HFF-Myc (cell line): ENCODE data around the gene CEP162.

ENCODE experiments used
- DNase-seq: peaks from one replicate; pipeline ENCODE4 v3.0.0-alpha.2; 2011; ENCODE audit warnings: low read depth; ENCODE audit errors: extremely low read depth
- H3K4me3 ChIP-seq: replicated peaks from 2 replicates; pipeline ENCODE4 v1.5.1; 2011; ENCODE audit warnings: low read depth, mild to moderate bottlenecking, control low read depth, low read length
- TF ChIP-seq, protein P1 (sequence below): IDR thresholded peaks from 2 replicates; pipeline ENCODE4 v1.5.1; 2012; ENCODE audit warnings: mild to moderate bottlenecking, low read depth, low read length, control low read depth; ENCODE audit errors: missing control alignments

Gene CEP162, protein sequence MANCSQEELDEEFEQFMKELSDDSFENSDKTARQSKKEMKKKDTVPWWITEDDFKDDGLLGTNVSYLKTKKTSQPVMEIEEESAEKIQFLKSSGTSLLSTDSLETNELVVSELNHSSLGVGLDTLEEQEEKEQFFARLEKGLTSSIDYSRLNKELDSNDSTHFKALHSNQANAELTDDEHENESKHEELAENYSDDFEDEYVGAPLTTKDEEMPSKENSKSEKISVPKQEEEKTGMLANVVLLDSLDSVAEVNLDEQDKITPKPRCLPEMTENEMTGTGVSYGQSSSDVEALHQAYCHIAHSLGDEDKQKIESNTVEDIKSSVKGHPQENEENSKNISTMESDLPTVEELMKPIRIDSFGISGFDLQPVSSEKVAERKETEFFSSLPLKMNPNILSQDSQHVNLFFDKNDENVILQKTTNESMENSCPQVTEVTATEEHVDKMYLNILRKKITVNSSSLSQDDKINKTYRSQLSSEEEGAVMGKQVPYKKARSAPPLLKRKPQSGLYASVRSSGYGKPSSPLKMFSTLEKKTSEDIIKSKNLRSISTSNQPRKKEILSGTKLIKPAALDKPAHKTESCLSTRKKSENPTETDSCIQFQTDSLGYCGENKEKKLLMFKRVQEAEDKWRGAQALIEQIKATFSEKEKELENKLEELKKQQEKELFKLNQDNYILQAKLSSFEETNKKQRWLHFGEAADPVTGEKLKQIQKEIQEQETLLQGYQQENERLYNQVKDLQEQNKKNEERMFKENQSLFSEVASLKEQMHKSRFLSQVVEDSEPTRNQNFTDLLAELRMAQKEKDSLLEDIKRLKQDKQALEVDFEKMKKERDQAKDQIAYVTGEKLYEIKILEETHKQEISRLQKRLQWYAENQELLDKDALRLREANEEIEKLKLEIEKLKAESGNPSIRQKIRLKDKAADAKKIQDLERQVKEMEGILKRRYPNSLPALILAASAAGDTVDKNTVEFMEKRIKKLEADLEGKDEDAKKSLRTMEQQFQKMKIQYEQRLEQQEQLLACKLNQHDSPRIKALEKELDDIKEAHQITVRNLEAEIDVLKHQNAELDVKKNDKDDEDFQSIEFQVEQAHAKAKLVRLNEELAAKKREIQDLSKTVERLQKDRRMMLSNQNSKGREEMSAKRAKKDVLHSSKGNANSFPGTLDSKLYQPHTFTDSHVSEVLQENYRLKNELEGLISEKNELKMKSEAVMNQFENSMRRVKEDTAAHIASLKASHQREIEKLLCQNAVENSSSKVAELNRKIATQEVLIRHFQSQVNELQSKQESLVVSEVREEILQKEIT (N-terminal part only)

DNA sequence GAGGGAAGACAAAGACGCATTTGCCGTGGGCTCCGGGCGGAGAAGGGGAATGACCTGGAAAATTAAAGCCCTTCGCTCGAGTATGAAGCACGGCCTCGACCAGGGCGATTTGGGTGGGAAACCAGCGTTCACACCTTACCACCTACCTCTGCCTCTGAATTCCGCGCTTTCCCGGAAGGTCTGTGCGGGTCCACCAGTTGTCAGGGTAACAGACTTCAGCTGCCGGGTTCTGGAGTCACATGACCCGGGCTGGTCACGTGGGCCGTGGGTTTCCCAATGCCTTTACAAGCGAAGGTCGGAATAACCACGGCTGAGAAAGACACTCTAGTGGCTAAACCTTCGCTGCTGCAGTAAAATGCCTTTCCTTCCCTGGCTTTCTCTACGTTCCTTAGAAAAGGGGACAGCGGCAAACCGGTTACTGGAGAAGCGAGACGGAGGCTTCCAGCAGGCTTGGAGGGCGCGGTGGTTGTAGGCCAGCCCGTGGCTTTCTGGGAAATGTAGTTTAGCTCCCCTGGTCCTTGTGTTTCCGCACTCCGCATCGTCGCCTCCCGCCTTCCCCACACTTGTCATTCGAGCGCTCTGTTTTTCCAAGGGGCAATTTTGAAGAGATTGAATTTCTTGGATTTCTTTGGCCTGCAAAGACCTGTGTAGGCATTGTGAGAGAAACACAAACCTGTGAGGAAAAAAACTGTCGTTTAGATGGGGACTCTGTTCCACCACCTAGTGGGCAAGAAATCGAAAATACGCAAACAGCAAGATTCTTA, at the start of gene CEP162:
TSS of gene CEP162 (minus strand) at position 210 of the 764 bp plus-strand sequence. CDS start 1,250 bp downstream, outside the sequence.
- TF ChIP-seq, protein P1, sequence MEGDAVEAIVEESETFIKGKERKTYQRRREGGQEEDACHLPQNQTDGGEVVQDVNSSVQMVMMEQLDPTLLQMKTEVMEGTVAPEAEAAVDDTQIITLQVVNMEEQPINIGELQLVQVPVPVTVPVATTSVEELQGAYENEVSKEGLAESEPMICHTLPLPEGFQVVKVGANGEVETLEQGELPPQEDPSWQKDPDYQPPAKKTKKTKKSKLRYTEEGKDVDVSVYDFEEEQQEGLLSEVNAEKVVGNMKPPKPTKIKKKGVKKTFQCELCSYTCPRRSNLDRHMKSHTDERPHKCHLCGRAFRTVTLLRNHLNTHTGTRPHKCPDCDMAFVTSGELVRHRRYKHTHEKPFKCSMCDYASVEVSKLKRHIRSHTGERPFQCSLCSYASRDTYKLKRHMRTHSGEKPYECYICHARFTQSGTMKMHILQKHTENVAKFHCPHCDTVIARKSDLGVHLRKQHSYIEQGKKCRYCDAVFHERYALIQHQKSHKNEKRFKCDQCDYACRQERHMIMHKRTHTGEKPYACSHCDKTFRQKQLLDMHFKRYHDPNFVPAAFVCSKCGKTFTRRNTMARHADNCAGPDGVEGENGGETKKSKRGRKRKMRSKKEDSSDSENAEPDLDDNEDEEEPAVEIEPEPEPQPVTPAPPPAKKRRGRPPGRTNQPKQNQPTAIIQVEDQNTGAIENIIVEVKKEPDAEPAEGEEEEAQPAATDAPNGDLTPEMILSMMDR = peak; percentile 63
- H3K4me3 ChIP-seq = peak within 1 kb of the TSS; percentile 80
- peak; percentile 59 for DNase-seq

DNA sequence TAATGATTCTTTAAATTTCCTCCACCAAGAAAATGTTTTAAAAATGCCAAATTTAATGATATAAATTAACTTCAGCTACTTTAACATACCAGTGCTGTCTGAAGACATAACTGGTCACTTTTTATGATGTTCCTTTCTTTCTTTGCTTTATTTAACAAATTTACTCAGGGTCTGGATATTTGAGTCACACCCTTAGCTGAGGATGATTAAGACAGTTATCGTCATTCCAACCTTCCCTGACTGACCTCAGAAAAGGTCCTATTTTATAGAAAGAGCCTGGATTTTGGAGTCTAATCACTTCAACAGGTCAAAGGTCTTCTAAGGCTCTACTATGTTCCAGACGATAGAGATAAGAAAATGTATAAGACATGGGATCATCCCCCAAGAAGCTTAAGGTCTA, 47.4 kb upstream of the CEP162 start:
- H3K4me3 ChIP-seq = no peak overlapping the region
- TF ChIP-seq, protein P1 = no peak
- no peak for DNase-seq

DNA sequence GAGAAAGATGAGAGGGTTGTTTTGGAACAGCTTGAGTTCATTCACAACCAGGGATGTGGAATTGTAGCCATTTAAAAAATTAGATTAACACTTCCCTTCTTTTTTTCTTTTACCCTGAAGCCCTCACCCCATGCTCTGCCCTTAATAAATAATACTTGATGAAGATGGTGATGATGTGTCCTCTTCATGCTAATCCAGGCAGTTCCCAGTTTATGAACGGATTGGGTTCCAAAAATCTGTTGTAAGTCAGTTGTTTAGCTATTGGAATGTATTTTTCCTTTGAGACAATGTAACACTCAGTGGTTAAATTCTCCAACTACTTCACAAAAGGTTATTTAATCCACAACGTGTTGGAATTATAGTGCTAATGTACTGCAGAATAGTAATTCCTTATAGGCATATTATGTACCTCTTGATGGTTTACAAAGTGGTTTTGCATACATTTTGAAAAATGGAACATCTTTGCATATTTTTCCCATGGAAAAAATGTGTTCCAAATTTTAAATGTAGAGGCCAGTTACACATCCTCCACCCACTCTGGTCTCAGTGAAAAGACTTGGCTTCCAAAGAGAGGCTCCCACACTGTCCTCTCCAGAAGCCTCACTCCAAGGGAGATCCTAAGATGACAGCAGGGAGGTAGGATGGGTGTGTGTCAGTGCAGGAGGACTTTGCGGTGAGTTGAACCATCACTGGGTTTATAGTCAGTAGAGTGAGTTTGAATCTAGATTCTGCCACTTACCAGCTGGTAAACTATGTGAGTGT, 45.8 kb upstream of the CEP162 start:
- TF ChIP-seq, protein P1 = no peak
- H3K4me3 ChIP-seq = no peak overlapping the region
- DNase-seq = no peak

DNA sequence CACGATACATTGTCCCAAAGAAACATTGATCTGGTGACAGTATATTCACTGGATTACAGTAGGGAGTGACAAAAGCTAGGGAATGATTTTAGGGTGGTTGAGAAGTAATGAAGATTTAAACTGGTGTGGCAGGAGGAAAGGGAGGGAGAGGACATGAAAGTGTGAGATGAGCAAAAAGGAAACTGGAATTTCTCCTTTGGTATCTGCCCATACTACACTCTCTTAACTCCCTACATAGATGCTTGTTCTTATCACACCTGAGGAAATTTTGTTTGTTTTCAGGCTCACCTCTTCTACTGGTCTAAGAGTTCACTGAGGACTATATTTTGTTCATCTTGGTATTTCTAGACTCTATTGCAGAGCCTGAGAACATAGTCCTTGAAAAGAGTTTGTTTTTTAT, 44.9 kb upstream of the CEP162 start:
- DNase-seq = no peak
- TF ChIP-seq, protein P1 = no peak
- H3K4me3 ChIP-seq = no peak overlapping the region

DNA sequence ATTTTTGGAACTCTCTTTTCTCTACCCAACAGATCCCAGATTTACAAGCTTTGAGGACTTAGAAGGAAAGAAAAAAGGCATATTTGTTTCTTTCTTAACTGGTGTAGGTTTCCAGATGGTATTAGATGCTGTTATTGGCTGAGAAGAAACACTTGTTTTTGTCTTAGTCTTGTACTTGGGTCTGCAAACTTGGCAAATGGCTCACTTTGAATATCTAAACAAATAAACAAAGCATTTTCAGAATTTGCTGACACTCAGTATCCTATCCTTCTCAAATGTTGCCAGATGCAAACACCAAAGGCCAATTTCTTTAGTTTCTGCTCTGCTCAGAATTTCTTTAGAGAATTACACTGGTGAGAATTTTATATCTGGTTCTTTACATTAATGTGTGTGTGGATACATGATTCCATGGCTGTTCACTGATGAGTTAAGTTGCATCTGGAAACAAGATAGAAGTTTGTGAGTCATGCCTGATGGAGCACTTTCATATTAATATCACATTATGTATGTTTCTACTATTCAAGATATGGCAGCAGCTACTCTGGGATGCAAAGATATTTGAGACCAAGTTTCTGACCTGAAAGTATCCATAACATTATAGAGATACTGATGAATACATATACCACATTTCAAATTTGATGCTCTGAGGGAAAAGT, 43.7 kb upstream of the CEP162 start:
- TF ChIP-seq, protein P1 = no peak
- no peak overlapping the region for H3K4me3 ChIP-seq
- no peak for DNase-seq
